Measurements from ENCODE around the gene SNAP47.

The SNAP47 gene

DNA sequence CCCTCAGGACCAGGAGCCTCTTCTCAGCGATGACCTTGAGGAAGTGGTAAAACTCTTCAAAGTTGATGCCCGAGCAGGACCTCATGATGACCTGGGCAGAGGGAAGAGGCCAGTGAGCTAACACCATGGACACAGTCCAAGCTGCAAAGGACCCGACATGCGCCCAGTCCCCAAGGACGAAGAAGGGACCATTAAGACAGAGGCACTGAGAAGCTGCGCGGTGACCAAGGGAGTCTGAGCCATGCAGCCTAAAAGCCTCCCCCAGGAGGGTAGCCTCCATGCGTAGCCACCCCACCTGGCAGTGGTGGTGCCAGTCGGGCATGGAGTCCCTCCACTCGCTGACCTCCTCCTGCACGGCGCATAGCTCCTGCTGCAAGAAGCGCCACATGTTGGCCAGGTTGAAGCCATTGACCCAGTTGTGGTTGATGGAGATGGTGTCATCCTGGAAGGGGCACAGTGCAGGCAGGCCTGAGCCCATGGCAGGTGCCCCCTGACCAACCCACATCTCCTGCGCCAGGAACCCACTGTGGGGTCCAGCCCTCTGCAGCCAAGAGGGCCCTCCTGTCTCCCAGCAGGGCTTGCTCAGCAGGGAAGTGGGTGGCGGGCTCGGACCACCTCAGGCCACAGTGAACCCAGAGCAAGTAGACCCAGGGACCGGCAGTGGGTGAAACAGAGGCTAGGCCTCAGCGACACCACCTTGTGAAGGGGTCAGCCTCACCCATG is 2.5 kb upstream of the SNAP47 start:
- DNase-seq = no peak

DNA sequence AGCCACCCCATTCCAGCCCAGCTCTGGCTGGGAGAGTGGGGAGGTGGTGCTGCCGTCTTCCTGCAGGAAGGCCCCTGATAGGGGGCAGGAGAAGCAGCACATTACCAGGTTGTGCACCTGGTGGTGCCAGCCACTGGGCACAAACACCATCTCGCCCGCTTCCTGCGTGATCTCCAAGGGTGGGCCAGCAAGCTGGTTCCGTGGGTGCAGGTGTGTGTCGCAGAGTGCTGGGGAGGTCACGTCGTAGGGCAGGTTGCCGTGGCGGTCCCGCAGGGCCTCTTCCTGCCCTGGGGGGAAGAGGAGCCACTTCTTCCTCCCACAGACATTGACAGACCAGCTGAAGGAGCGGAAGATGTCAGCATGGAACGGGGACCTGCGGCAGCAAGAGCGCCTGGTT is 1.9 kb upstream of the SNAP47 start:
- no peak for DNase-seq

DNA sequence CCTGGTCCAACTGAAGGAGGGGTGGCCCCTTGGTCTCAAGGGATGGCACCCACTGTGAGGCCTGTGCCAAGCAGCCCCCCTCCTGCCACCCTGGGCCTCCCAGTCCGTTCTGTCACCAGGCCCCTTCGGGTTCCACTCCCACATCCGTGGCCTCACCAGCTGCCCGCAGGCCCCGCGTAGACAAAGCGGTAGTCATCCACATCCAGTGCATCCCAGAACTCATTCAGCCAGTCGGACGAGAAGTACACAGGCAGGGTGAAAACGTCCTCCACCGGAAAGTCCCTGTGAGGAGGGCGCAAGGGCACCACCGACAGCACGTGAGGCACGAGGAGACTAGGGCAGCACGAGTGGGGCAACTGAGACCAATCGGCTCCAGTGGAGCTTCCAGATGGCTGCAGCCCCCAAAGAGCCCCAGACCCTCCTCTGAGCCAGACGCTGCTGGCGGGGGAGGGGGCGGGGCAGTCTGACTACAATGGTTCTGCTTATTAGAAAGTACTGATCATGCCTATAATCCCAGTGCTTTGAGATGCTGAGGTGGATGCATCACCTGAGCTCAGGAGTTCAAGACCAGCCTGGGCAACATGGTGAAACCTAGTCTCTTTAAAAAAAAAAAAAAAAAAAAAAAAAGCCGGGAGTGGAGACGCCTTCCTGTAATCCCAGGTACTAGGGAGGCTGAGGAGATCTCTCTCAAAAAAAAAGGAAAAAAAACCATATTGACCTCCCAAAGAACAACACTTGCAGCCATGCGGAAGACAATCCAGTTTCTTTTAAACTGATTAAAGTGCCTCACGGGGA is 1.3 kb upstream of the SNAP47 start:
- no peak for DNase-seq

DNA sequence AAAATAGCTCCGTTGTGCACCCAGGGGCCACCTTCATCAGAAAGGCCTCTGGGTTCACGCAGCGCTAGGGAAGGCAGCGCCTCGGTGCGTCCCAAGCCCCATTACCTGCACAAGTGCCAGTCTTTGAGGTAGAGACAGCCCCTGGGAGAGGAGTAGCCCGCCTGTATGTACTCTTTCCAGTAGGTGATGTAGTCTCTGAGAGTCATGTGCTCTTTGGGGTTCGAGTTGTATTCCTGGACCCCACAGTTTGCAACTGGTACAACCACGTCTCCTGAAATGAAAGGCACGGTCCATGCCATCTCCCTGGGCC is 734 bp upstream of the SNAP47 start:
- DNase-seq = no peak

DNA sequence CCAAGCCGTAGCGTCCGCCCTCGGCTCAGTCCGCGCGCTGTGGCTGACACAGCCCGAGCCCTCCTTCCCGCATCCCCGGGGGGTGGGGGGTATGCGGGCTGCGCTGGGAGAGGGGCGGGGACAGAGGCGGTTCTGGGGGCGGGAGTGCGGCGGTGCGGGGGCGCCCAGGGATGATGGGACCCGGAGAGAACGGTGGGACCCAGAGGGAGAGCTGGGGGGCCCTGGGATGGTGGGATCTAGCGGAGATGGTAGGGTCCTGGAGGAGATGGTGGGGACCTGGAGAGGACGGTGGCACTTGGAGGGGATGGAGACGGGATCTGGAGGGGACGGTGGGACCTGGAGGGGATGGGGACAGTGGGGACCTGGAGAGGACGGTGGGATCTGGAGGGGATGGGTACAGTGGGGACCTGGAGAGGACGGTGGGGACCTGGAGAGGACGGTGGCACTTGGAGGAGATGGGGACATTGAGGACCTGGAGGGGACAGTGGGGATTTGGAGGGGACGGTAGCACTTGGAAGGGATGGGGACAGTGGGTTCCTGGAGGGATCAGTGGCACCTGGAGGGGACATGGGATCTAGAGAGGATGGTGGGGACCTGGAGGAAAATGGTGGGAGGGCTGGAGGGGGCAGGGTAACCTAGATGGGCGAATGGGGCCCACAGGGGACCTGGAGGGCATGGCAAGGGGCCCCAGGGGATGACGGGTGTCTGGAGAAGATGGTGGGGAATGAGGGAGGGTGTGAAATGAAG is 477 bp downstream of the SNAP47 start:
- no peak for DNase-seq

DNA sequence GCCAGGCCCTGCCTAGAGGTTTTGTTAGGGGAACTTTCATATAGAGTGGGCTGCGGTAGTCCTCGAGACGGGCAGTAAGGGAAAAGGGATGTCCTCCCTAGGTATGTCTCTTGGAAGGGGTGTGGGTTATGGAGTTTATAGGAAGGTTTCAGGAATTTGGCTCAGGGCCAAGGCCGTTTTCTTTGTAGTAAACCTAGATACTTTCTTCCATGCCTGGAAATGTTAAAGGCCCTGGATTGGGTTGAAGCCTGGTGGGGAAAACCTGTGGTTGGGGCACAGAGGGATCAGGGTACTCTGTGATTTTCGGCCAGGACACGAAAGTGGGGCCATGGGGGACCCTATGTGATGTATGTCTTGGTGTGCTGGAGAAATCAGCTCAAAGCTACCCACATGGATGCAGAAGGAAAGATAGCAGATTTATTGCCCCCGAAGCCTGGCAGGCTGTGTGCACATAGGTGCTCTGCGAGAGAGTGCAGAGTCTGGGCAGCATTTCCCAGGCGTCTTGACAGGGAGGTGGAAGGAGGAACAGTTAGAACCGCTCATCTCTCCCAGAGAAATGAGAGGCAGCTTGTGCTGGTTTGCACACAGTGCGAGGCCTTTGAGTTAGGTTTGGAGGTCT is 1.7 kb downstream of the SNAP47 start:
- DNase-seq = no peak

DNA sequence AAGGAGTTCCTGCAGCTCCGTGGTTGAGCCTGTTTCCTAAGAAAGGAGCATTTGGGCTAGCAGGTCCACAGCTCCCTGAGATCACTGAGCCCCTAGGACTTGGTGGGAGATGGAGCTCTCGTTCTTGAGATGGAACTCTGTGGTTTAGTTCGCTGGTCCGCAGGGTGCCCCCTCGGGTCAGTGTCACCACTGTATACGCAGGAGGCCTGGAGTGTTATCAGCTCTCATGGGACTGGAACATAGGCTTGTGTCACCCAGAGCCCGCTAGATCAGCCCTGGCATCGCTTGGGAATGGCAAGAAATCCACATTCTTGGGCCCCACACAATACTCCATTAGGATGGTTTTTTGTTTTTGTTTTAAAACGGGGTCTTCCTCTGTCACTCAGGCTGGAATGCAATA is 3.6 kb downstream of the SNAP47 start:
- no peak for DNase-seq

DNA sequence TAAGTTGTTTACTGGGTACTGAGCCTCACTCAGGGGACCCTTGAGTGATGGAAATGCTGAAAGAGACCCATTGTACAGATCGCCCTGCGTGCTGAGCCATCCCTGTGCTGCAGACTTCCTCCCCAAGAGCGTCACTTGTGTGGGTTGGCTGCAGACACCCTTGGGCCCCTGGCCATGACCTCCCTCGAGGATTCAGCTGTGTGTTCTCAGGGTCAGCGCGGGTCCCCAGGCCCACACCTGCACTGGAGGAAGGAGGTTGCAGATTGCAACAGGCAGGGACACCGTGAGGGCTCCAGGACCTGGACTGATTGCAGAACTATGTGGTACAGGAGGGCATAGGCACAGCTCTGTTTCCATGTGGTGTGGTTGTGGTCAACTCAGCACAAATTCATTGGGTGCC is 4.4 kb downstream of the SNAP47 start:
- DNase-seq = no peak

DNA sequence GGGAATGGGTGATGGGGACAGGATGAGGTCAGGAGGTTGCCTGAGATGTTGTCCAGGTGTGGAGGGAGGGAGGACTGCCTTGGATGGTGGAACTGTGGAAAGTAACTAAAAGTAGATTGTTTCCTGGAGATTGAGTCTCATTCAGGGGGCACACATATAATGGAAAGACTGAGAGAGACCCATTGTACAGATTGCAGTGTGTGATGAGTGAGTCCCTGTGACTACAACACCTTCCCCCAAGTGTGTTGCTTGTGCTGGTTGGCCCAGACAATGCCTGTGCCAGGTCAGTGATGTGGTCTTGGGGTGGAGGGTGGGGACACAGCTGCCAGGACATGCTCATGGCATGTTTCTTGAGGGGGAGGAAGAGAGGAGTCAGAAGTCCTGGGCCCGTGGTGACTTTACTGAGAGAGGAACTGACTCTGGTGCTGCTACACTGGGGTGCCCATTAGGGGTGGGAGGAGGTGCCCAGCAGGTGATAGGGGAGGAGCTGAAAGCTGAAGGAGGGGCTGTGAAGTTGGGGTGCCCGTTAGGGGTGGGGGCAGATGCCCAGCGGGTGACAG is 5.2 kb downstream of the SNAP47 start:
- DNase-seq = no peak

DNA sequence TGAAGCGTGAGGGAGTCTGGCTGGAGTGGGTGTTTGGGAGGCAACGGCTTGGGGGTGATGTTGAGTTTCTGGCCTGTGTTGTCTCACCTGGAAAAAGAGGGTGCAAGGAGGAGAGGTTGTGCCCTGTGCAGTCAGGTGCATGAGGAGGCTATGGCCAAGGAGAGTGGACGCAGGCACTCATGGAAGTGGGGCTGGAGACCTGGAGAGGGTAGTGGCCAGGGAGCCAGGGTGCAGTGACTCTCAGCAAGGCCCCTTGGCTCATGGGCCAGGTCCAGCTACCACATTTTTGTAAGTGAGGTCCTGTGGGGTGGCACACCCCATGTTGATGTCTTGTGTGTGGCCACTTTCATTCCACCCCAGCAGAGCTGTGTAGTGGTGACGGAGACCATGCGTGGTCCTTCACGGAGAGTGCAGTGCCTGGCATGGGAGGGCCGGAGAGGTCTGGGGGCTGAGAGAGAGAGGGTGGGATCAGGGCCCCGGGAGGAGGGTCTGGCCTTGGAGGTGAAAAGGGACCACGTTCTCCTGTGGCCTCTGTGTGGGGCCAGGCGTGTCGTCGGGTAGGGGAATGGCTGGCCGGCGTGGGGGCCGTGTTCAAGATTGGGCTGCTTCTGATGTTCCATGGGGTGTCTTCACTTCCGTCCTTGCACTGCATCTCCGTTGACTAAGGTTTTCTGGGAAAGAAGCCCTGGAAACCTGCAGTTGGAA is 6.1 kb downstream of the SNAP47 start:
- no peak for DNase-seq

DNA sequence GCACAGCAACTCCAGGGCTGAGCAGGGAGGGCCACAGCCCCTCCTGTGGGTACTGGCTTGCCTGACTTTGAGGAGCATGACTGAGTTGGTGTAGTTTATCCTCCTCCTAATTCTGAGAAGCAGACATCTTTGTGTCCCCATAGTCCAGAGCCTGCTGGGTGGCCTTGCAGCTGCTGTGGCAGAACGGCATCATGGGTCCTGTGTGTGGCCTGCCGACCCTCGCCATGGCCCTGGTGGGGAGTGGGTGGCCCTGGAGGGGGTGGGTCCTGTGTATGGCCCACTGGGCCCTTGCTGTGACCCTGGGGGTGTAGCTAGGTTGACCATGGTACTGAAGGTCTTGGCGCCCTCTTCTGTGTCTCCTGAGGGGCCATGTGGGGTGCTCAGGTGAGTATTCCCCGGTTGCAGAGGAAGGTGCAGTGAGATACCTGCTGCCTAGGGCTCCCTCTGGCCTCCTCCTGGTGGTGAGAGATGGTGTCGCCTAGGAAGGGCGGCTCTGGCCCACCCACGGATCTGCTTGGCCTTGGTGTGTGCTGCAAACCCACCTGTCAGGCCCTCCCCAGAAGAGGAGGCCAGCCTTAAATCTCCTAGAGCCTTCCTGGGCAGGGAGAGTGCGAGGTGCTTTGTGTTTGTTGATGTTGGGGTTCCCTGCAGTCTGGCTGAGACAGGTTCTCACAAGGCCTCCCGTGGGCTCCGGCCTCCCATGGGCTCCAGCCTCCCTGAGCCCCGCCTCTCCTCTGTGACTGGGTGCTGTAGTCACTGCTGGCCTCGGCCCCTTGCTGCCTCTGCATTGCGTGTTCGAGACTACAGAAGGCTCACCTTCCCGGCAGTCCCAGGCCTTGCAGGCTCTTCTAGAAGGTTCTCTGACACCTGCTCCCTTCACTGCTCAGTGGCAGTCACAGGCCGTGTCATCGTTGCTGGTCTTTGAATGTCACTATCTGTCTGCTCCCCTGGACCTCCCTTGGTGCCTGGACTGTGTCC is 7.8 kb downstream of the SNAP47 start:
- no peak for DNase-seq

DNA sequence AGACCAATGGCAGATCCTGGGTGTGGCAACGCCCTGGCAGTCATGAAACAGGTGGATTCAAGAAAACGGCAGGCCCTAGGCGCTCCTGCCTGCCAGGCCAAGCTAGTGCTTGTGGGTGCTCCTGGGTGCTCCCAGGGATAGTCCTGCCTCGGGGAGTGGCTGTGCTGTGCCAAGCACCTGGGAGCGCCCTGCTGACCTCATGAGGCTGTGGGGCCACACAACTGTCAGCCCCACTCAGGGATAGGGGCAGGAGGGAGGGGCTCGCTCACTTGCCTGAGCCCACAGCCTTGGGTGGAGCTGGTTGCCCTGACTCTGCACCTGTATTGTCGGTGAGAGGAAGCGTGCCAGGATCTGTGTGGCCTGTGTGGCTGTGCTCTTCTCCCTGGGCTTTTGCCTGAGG is 9.4 kb downstream of the SNAP47 start:
- no peak for DNase-seq

DNA sequence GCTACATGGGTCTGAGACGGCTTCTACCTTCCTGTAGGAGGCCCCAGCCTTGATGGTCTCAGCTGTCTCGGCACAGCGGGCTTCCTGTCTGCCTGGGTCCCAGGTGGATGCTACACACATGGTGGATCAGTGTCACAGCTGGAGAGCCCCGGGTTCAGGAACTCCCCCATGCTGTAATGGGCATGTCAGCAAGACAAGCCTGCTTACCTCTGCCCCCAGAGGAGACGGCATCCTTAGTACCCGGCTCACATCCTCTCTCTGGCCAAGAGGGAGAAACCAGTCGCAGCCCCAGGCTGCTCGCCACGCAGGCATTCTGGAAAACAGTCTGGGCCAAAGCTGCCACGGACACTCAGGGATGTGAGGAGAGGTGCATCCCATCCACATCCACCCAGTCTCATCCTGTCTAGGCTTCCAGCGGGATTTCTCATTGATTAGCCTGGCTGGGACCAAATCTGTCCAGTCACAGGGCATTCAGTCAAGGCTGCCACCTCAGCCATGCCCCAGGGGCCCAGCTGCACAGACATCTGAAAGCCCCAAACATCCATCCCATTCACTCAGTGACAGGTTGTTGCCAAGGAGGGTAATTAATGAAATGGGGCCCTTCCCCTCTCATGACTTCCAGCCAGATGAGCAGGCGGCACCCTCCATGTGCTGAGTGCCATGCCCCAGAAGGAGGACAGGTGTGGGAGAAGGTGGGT is 10.5 kb downstream of the SNAP47 start:
- DNase-seq = no peak

DNA sequence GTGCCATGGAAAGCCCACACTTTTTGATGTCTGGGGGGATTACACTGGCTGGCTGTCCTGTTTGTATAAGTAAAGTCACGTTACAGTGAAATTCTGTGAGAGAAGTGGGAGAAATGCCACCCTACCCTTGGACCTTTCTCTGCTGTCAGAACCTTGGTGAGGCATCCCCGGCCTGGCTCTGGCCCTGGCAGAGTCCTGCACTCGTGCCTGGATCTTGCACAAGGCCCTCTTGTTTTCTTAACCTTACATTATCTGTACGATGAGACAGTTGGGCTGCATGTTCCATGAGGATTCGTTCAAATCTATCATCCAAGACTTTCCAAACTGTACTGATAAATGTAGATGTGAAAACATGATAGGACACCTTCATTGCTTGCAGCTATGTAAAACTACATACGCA is 11.4 kb downstream of the SNAP47 start:
- no peak for DNase-seq

DNA sequence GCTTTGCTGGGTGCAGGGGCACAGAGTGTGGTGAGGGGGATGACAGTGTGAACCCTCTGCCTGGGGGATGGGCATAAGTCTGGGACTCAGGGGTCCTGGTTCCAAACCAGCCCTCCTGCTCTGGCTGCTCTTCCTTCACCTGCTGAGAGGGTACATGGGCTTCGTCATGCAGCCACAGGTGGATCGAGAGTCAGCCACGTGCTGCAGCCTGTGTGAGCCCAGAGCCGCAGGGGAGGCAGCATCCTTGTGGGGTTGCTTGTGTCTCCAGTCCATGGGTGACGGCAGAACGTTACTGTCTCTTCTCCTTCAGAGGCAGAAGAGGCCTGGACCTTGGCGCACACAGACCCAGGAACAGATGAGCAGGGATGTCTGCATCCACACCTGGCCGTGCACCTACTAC is 12.1 kb downstream of the SNAP47 start:
- DNase-seq = no peak

DNA sequence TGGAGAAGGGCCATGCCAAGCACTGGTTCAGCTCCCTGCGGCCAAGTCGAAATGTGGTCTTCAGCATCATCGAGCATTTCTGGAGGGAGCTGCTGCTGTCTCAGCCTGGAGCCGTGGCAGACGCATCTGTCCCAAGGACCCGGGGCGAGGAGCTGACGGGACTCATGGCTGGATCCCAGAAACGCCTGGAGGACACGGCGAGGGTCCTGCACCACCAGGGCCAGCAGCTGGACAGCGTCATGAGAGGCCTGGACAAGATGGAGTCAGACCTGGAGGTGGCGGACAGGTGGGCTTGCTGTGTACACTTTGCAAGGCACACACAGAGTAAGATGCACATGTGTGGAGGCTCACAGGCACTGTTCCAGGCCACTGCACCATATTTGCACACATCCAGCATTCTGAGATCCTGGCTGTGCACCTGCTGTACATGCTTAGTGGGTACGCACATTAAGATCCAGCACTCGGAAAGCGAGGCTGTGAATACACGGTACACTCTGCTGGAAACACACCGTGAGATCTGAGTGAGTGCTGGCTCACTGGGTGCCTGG is 12.8 kb downstream of the SNAP47 start:
- DNase-seq = no peak

DNA sequence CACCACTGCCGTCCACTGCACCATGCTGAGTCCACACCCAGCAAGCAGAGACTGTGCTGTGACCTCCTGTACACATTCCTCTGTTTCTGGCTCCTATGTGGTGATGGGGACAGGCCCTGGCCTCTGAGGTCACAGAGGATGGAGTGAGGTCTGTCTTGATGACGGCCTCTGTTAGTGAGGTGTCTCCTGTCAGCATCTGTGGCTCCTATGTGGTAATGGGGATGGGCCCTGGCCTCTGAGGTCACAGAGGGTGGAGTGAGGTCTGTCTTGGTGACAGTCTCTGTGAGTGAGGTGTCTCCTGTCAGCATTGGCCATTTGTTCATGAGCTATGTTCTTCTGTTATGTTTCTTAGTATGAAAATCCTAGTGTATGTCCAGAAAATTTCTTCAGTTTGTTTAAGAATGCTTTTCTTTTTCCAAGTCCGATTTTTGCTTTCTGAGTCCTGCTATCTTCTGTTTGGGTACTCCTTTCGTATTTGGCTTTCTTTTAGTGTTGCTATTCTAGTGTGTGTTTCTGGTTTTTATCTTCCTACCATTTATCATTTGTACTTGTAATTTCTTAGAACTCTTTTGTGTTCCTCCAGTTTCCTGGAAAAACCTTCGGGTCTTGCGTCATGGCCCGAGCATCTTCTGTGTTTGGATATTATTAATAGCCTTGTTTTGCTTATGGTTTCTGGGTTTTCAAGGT is 13.4 kb downstream of the SNAP47 start:
- no peak for DNase-seq

DNA sequence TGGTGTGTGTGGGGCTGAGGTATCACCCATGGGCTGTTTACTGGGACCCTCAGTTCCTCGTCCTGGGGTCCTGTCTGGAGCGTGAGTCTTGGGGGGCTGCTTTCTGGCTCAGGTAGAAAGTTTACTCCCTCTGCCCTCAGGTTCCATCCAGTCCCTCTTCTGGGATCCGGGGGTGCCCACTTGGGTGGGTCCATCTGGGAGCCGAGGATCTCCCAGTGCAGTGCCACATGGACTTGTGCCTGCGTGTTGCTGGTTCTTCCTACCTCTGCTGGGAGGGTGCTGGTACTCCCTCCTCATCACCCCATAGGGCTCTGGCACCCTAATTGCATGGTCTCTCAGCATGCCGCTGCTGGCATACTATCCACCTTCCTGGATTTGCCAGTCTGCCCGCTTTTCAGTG is 14.0 kb downstream of the SNAP47 start:
- DNase-seq = no peak

DNA sequence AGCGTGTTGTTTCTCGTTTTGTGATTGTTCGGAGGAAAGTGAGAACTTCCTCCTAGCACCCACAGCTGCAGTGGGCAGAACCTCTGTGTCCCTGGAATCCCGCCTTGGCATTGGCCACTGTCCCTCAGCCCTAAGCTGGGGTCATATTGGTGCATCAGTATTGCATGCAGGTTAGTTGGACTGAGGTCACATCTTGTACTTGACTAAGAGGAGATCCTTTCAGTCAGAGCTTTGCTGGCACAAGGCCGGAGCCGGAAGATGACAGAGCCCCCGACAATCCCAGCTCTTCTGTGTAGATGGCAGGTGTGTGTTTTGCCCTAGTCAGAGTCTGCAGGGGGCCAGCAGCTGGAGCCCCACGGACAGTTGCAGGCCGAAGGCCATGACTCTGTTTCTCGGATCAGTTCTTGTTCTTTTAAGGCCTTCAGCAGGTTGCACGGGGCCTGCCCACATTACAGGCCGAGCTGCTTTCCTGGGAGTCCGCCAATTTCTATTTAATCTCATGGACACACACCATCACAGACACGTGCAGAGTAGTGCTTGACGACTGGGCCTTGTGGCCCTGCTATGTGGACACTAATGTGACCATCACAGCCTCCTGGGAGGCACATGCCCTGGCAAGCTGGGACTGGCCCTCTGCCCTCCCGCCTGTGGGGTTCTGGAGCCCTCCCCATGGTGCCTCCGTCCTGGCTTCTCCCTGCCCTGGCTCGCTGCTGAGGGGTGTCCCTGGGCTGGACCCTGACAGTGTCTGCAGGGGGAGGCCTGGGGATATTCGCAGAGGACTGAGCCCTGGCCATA is 14.9 kb downstream of the SNAP47 start:
- no peak for DNase-seq
